Adrenal gland (tissue), 5 donors: ENCODE measurements around the gene PARP16.

ENCODE experiments used
- CTCF ChIP-seq, 6 experiments: fragments of 450-650 bp in 4 of 6; fragments of 200-600 bp in 2 of 6; sonication (generic) in 1 of 6; IDR thresholded peaks; 1 replicate in 5 of 6; 2 replicates in 1 of 6; pipeline versions ENCODE4 v1.5.1 to v1.8.0; 2016 to 2021; ENCODE audit warnings: antibody characterized with exemption in 6 of 6, mild to moderate bottlenecking in 2 of 6, moderate library complexity in 1 of 6
- POLR2A ChIP-seq, 2 donors: fragments of 450-650 bp; IDR thresholded peaks; one replicate each; pipeline ENCODE4 v1.6.1; 2017; ENCODE audit warnings: antibody characterized with exemption in 2 of 2, mild to moderate bottlenecking in 2 of 2, moderate library complexity in 1 of 2
- donor health status: DM: no; HTN: no; CAD: no.

- no peak for TF ChIP-seq CTCF (IDR thresholded peaks at IDR 0.05)
- TF ChIP-seq POLR2A (IDR thresholded peaks at IDR 0.05) = no peak
Observed at GRCh38 chr15:65302061-65302460, 15.4 kb upstream of the PARP16 start.
